Adrenal gland (tissue), 5 donors: ENCODE data around the gene NEK7.

Source experiments
- POLR2A ChIP-seq, 2 donors: fragments of 450-650 bp; IDR thresholded peaks; one replicate each; pipeline ENCODE4 v1.6.1; 2017; ENCODE audit warnings: antibody characterized with exemption in 2 of 2, mild to moderate bottlenecking in 2 of 2, moderate library complexity in 1 of 2
- TF ChIP-seq, protein P1 (sequence below), 6 experiments: fragments of 450-650 bp in 4 of 6; fragments of 200-600 bp in 2 of 6; sonication (generic) in 1 of 6; IDR thresholded peaks; 1 replicate in 5 of 6; 2 replicates in 1 of 6; pipeline versions ENCODE4 v1.5.1 to v1.8.0; 2016 to 2021; ENCODE audit warnings: antibody characterized with exemption in 6 of 6, mild to moderate bottlenecking in 2 of 6, moderate library complexity in 1 of 6
- donor health status: DM: no; HTN: no; CAD: no.

DNA sequence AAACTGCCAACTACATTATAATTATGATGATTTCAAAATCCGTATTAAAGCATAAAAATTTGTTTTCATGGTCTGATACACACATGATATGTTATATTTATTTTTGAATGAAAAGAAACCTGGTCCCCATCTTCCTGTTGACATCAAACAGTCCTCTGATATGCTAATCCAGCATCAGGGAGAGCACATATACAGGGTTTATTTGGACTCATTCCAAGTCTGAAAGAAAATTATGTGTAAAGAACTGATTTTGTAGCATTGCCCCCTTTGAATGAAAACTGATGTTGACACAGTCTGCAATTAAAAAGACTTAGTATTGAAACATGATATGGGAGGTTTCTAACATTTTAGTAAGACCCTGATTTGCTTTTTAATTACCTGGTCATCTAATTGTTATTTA is 119.4 kb downstream of the NEK7 start:
- TF ChIP-seq, protein P1, sequence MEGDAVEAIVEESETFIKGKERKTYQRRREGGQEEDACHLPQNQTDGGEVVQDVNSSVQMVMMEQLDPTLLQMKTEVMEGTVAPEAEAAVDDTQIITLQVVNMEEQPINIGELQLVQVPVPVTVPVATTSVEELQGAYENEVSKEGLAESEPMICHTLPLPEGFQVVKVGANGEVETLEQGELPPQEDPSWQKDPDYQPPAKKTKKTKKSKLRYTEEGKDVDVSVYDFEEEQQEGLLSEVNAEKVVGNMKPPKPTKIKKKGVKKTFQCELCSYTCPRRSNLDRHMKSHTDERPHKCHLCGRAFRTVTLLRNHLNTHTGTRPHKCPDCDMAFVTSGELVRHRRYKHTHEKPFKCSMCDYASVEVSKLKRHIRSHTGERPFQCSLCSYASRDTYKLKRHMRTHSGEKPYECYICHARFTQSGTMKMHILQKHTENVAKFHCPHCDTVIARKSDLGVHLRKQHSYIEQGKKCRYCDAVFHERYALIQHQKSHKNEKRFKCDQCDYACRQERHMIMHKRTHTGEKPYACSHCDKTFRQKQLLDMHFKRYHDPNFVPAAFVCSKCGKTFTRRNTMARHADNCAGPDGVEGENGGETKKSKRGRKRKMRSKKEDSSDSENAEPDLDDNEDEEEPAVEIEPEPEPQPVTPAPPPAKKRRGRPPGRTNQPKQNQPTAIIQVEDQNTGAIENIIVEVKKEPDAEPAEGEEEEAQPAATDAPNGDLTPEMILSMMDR (IDR thresholded peaks at IDR 0.05) = no peak
- no peak for TF ChIP-seq POLR2A (IDR thresholded peaks at IDR 0.05)
